Dermis blood vessel endothelial cell (primary cell): ENCODE data around the gene ANXA4. TPM values are rescaled to one million over a fixed set of nuclear protein-coding genes. Genes with fewer than 3 reads are reported as not detected.
A peak's percentile ranks its signal among the peaks of the same experiment; 100 is the strongest.
"Not testable (repeated sequence)": the region's sequence is repeated elsewhere in the genome, so short reads cannot be mapped to it uniquely, and the experiment has no call there.

Source experiments
- DNase-seq: peaks from one replicate; pipeline ENCODE4 v3.0.0; 2010
- total RNA-seq: library from RNA; depleted of rRNA; stranded (reverse); fragments of >200 nt; gene quantifications from 2 replicates; pipeline ENCODE4 v1.2.3, GENCODE V29; 2014

Gene ANXA4
- total RNA-seq, 1 donor from 2014 or later: 37.3 TPM

DNA sequence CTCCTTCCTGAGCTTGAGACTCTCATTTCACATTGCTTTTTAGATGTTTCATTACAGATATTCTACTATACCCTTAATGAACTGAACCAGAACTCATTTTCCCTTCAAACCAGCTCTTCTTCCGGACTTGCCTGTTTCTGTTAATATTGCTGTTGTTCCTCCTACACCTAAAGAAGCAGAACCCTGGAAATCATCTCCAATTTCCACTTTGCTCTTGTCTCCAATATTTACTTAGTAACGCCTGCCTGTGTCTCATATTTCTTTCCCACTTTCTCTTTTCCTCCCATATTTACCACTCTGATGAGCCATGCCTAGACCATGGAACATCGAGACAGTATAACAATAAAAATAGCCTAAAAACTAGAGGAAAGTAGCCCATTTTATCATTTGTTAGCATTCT is 69.7 kb downstream of the ANXA4 start:
- DNase-seq: no peak

DNA sequence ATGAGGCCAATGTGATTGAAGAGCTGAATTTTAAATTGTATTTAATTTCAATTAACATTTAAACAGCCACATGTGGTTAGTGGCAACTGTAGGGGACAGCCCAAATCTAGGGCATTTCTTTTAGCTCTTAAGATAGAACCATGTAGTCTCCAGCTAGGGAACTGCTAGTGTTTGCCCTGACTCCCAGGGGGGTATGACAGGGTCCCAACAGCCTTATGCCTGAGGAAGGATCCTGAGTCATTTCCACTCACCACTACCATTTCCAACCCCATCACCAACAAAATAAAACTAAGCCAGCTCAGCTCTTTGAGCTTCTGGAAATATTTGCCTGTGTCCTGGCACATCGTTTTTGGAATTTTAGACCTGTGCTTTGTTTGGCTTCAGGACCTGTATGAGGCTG is 73.8 kb downstream of the ANXA4 start:
- DNase-seq: peak; percentile 50

DNA sequence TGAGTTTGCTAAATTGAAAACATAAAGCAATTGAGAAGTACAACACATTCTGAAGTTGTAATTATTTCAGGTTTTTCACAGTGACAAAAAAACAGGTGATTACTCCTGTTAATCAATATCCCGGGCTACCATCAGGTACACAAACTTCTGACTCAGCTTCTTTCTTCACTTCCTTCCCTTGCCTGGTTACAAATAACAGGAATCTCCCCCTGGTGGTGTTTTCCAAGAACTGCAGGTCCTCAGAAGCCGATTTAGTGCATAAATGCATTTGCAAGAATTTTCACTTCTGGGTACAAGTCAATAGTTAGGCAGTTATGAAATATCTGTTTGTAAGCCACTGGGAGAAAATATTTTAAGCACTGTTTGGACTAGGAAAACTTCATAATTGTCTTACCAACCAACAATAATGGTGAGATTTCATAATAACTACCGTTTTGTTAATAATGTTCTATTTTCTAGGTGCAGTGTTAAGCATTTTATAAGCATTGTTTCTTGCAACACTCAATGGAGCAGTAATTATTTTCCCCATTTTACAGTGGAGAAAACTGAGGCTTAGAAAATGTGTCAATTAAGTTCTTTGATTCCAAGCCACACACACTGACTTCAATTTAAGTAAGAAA is 75.1 kb downstream of the ANXA4 start:
- DNase-seq: peak; percentile 91

DNA sequence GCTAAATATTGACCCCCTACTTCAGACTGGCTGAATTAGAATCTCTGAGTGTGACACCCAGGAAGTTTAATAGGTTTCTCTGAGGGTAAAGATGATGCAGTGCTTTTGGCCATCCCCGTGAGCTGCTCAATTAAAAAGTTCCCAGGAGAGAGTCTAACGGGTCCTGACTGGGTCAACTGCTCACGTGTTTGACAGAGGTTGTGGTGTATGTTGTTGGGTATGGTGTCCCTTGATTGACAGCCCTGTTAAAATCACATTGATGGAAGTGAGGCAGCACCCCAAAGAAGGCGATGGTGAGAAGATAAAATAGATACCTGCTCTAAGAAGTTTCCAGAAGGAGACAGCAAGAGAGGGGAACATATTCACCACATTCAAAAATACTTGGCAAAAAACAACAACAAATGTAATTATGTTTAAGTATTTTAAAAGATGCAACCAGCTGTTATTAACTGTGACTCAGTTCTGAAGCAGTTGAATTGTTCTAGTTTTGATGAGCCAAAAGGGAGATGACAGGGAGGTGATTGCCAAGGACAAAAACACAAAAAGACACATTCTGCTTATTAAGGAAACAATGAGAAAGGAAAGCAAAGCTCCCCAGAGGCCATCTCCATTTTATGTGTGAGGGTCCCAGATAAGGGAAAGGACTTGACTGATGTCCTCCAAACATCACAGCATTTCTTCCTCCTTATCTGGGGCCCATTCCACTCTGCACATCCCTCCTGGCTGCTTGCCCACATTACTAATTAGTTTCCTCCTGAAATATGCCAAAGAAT is 76.0 kb downstream of the ANXA4 start:
- peak; percentile 69 for DNase-seq

DNA sequence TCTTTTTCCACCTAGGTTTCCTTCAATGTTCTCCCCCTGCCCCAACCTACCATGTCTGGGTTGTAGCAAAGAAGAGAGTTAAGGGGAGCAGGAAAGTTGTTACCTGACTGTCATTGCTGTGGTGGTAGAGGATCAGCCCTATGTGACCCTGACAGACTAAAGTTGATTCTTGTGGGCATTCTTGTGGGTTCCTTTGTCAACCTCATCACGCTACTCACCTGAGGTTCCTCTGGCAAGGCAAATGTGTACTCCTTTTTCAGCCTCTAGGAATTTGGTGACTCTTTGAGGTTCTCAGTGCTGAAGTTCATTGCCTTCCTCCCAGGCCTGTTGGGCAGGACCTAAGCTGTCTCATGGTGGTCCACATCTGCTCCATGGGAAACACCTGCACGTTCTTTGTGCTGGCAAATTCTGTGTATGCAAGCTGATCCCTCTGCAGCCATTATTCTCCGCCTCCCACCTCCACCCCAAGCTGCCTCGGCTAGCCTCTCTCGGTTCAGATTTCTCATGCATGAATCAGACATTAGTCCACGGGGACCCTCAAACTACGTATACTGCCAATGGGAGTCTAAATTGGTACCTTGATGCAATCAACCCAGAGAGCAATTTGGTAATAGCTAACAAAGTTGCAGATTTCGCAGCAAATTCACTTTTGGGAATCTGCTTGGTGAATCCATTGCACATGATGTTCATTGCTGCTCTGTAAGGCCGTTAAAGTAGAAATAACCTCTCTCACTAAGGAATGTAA is 86.0 kb downstream of the ANXA4 start:
- DNase-seq: no peak

DNA sequence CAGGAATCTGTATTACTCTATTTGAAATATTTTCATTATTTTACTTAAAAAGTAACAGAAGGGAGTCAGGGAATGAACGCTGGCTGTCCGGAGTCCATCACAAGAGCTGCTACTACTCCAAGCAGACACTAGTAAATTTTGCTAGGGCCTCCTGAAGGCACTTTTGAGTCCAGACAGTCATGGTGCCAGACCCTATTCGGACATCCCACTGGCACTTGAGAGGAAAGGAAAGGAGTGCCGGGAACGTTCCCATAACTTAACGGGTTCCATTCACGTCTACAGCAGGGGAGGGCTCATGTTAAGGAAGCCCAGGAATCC is 87.0 kb downstream of the ANXA4 start:
- no peak for DNase-seq

DNA sequence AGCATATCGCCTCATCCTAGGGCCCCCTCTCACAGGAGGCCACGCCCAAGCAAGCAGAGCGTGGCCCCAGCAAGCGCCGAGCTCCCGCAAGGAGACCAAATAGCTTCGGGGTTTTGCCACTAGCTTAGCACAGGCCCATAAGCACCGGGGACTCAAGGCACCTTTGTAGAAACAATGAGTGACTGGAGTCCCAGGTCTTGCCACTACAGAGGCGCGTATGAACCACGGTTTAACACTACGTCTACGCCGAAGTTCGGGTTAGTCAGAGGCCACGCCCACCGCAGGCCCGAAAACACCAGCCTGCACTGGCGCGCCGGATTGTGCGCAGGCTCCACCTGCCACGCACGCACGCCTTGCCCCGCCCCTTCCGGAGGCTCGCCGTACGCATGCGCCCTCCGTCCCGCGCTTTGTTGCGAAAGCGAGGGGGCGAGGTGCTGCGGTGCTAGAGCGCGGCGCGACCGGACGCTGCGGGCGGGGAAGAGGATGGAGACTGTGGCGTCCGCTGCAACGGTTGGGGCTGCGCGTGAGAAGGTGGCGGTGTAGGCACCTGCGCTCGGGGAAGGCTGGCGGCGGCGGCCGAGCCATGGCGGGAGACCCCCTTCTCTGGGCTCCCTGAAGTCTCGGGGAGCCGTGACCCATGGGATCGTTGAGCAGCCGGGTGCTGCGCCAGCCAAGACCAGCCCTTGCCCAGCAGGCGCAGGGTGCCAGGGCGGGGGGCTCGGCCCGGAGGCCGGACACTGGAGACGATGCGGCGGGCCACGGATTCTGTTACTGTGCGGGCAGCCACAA is 87.5 kb downstream of the ANXA4 start, which contains the start of gene GMCL1:
Gene GMCL1, plus strand, starts transcription at position 405 of the 789 bp plus-strand sequence. Its CDS starts 233 bp downstream, at position 638.
- peak; percentile 98 for DNase-seq

DNA sequence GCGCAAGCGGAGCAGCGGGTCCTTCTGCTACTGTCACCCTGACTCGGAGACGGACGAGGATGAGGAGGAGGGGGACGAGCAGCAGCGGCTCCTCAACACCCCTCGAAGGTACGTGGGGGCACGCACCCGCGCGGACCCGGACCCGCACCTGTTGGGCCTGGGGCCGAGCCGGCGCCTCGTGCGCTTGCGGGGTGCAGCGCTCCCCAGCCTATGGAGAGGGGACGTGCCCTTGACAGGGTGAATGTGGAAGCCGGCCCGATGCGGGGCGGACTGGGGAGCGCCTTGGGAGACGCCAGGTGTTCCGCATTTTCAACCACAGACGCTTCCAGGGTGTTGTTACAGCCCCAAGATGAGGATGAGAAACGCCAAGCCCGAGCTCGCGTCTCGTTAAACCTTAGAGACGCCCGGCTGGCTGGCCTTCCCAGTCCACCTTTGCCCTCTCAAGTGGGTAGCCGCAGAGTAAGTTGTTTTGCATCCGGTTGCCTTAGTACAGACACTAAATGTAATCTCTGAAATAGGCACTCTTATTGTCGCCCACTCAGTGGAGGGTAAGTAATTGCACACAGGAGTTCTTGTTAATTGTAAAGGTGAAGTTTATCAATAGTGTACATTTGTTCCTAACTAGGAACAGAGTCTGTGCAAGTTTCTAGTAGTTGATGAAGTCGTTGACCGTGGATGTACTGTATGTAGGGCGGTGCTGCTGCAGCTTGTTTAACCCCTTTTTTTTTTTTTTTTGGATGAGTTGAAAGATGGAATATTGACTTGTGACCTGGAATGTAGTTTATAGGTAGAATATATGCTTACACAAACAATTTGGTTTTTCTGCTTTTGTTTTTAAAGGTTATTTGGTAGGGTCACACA is 88.3 kb downstream of the ANXA4 start:
- DNase-seq: peak; percentile 43

DNA sequence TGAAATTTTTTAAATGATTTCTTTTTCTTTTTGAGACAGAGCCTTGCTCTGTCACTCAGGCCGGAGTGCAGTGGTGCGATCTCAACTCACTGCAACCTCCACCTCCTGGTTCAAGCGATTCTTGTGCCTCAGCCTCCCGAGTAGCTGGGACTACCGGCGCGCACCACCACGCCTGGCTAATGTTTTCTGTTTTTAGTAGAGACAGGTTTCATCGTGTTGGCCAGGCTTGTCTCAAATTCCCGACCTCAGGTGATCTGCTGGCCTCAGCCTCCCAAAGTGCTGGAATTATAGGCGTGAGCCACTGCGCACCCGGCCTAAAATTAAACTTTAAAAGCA is 88.9 kb downstream of the ANXA4 start:
- DNase-seq: not testable (repeated sequence)

DNA sequence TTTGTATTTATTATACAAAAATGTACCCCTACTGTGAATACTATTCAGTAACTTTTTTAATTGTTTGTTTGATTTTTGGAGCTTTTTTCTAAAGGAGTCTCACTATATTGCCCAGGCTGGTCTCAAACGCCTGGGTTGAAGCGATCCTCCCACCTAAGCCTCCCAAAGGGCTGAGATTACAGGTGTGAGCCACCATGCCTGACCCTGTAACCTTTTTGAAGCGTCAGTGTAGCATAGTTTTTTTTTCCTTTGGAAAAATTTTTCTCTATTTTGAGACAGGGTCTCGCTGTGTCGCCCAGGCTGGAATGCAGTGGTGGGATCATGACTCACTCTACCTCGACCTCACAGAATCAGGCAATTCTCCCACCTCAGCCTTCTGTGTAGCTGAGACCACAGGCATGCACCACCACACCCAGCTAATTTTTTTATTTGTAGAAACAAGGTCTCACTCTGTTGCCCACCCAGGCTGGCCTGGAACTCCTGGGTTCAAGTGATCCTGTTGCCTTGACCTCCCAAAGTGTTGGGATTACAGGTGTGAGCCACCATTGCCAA is 89.5 kb downstream of the ANXA4 start:
- DNase-seq: no peak

DNA sequence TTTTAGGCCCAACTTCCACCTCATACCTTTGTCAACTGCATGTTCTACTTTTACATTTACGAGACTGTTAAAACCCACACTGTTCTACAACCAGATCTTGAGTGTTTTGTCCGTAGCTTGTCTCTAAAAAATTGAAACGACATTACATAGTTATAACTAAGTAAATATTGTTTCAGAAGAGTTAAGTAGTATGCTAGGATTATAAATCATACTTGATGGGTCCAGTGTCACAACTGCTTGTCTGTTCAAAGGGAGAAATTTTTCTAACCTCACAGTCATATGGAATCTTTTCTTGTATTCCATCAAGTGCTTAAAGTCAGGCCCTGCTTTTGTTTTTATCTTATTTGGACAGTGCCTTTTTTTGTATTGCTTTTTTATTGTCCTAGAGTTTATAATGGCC is 91.8 kb downstream of the ANXA4 start:
- no peak for DNase-seq

DNA sequence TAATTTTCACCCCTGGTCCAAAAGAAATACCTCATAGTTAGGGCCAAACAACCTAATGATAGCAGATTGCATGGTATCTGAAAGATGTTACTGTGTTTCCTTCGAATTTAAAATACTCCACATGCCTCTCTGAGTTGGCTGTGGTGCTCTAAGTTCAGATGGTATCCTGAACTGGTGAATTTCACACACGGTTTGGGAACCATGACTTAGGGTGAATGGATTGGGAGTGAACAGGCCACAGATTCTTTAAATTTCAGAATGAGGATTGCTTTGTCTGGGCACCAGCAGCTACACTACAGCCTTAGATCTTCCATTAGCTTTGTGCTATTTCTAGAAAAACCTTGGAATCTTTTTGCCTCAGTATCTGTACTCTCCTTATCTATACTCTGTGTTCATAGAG is 93.7 kb downstream of the ANXA4 start:
- DNase-seq: no peak

DNA sequence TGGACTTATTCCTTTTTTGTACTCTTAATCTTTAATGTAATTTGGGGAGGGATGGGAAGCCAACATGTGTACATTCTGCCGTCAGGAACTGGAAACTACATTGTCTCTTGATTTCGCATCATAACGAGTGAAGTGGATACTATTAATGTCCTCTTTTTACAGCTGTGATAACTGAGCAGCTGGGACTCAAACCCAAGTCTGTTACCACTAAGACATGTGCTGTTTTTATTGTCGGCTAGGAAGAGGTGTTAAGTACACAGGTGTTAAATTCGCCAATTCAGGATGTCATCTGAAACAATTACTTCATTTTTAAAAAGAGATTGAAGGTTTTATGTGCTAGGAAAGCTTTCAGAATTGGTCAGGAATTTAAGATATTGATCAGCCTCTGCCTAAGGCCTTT is 94.4 kb downstream of the ANXA4 start:
- no peak for DNase-seq

DNA sequence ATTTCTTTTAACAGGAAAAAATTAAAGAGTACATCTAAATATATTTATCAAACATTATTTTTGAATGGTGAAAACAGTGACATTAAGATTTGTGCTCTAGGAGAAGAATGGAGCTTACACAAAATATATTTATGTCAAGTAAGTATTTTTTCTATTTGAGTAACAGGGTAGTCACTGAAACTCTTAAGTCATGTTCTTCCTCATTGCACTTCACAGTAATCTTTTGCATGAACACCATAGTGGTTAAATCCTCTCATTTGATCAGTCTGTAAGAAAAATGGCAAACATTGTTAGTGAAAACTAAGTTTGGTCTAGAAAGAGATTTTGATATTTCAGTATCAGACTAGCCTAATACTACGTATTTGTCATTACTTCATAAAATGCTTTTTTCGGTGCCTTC is 95.6 kb downstream of the ANXA4 start:
- DNase-seq: no peak

DNA sequence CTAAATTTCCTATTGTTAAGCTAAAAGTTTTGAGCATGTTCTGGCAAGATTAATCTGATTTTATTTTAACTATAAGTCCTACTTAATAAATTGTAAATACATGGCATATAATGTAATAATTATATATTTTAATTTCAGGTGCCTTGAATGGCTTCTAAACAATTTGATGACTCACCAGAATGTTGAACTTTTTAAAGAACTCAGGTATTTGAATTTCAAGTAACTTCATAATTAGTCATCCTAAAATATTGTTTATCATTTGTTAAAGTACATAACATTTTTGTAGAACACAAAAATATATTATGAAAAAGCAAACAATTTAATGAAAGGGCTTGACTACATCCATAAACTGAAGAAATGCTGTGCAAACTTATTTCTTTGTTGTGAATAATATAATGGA is 102.1 kb downstream of the ANXA4 start:
- DNase-seq: no peak

DNA sequence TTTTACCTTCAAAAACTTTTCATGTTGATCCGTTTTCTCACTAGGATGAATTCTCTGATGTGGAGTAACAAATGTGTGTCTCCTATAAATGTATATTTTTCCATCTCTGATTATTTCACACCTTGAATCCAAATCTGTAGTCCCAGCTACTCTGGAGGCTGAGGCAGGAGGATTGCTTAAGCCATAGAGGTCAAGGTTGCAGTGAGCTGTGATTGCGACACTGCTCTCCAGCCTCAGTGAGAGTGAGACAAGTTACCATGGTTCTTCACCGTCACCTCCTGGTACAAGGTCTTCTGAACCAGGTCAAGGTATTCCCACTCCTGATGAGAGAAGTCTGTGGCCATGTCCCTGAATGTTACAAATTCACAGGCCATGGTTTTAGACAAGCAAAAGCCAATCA is 102.6 kb downstream of the ANXA4 start:
- DNase-seq: no peak

DNA sequence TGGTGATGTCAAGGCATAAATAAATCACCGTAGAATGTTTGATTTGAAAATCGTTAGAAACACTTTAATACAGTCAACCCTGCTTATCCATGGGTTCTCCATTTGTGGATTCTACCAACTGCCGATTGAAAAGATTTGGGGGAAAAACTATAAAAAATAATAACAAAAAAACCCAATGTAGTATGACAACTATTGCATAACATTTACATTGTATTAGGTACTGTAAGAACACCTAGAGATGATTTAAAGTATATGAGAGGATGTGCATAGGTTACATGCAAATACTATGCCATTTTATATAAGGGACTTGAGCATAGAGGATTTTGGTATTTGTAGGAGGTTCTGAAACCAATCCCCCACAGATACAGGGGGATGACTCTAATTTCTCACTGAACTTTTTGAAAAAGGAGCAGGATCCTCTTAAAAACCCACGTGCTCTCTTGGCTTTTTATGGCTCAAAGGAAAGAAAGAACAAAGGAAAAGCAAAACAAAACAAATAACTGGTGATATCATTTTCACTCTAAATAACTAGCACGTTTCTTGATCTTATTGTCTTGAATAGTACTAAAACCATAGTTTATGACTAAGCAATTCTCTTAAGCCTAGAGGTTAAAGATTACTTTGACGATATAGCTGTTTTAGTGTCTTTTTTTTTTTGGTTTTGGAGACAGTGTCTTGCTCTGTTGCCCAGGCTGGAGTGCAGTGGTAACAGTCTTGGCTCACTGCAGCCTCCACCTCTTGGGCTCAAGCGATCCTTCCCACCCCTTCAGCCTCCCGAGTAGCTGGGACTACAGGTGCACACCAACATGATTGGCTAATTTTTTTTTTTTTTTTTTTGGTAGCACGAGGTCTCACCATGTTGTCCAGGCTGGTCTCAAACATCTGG is 104.5 kb downstream of the ANXA4 start:
- peak; percentile 20 for DNase-seq

DNA sequence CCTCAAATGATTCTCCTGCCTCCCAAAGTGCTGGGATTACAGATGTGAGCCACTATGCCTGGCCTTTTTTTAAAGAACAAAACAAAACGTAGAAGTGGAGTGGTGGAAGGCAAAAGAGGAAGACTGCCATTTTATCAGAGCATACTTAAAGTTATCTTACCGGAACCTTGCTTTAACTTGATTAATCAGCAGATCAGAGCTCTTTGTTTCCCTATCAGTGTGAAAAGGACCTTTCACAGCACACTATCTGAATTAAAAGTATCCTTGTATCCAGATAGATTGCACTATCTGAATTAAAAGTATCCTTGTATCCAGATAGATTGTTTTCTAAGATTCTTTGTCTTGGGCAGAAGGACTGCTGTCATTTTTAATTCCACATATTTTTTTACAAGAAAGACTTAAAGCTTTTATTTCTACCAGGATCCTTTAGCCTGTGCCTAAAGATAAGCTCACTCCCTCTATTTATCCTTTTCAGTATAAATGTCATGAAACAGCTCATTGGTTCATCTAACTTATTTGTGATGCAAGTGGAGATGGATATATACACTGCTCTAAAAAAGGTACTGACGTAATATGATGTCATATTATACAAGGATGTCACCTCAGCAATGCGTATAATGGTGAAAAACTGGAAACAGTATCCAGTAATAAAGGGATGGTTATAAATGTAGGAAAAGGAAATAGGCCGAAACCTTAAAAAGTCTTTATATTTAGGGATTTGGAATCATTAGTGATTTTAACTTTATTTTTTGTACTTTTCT is 105.3 kb downstream of the ANXA4 start:
- no peak for DNase-seq

DNA sequence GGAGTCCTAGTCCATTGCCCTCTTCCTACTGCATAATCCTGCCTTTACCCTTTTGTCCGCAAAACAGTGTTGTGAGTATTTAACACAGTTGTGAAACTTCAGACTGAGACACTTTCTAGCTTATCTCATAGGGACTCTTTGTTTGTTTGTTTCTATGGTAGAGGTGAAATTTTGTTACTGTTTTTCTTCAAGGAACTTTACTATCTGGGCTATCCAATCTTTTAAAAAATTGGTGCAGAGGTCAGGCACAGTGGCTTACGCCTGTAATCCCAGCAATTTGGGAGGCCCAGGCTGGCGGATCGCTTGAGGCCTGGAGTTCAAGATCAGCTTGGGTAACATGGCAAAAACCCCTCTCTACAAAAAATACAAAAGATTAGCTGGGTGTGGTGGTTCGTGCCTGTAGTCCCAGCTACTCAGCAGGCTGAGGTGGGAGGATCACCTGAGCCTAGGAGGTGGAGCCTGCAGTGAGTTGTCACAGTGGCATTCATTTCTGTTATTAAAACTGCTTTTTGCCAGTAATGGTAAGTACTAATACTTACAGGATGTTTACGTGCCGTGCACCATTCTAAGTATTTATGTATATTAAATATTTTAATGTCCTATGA is 106.4 kb downstream of the ANXA4 start:
- no peak for DNase-seq

DNA sequence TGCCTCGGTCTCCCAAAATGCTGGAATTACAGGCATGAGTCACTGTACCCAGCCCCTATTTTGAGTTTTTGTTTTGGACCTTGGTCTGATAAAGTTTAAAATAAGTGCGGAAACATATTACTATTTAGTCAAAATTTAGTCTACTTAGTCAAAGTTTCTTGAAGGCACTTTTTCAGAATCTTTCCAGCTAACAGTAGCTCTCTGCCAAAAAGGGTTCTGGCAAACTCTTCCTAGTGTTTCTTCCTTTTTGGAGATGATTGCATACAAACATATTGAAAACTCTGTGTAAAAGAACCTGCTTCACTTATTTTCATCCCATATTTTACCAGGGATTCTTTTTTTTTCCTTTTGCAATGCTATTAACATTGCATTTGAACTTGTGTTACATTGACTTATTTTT is 116.3 kb downstream of the ANXA4 start:
- no peak for DNase-seq
